Sigmoid colon (tissue), 4 donors: ENCODE measurements around the gene NDUFA13.

Source experiments
- CTCF ChIP-seq, 4 experiments: fragments of 450-650 bp in 3 of 4; fragments of 200-600 bp in 1 of 4; IDR thresholded peaks; one replicate each; pipeline ENCODE4 v1.5.1; 2016 to 2019; ENCODE audit warnings: antibody characterized with exemption in 4 of 4, mild to moderate bottlenecking in 3 of 4, moderate library complexity in 2 of 4
- POLR2A ChIP-seq, 2 donors: fragments of 450-650 bp; IDR thresholded peaks; one replicate each; pipeline ENCODE4 v1.6.1; 2016; ENCODE audit warnings: antibody characterized with exemption in 2 of 2, mild to moderate bottlenecking in 2 of 2, moderate library complexity in 2 of 2
- POLR2AphosphoS5 ChIP-seq, 4 donors: sonication (generic); formaldehyde crosslinking; IDR thresholded peaks; one replicate each; pipeline ENCODE4 v1.6.1; 2017; ENCODE audit warnings: antibody characterized with exemption in 4 of 4

GRCh38 chr19:19486343-19487076, 29.5 kb upstream of the NDUFA13 start:
- TF ChIP-seq CTCF (IDR thresholded peaks at IDR 0.05), result no peak
- TF ChIP-seq POLR2AphosphoS5 (IDR thresholded peaks at IDR 0.05), result no peak
- no peak for TF ChIP-seq POLR2A (IDR thresholded peaks at IDR 0.05)
